ENCODE data around the gene C1S. TPM values are rescaled to one million over a fixed set of nuclear protein-coding genes. Genes with fewer than 3 reads are reported as not detected.

The C1S gene
- total and polyA plus RNA-seq, 9 of the 15 experiments (the other 6 are each of a cell fraction or from before 2014, with no cell fraction given) = 0.08 to 0.84 (median 0.27) TPM

GRCh38 chr12:7018350-7019042 lies 42.0 kb upstream of the C1S start, which contains the start of gene LPCAT3 (continued):
- TF ChIP-seq ZNF316 (IDR thresholded peaks at IDR 0.05) (no peak), ZNF589 (CRISPR knock-in tag; IDR thresholded peaks at IDR 0.05; ENCODE audit: low read depth) (no peak), ZBED1 (IDR thresholded peaks at IDR 0.05) (no peak), TAF7 (tag; IDR thresholded peaks at IDR 0.05) (no peak), ZNF395 (CRISPR knock-in tag; IDR thresholded peaks at IDR 0.05) (no peak), ZNF639 (CRISPR knock-in tag; conservative IDR thresholded peaks at IDR 0.05 in 1 of 2, IDR thresholded peaks at IDR 0.05 in 1 of 2) (0 out of 4 replicates have a peak, but pooled peaks of 1 of the 2 experiments have one; percentile 49), ZNF79 (CRISPR knock-in tag; IDR thresholded peaks at IDR 0.05; ENCODE audit: low read depth) (no peak), ASH1L (IDR thresholded peaks at IDR 0.05; ENCODE audit: borderline replicate concordance, low read depth, partially characterized antibody) (no peak), BMI1 (IDR thresholded peaks at IDR 0.05; ENCODE audit: low read length) (no peak), ZNF146 (CRISPR knock-in tag; IDR thresholded peaks at IDR 0.05; ENCODE audit: unreplicated experiment) (no peak), ZNF311 (CRISPR knock-in tag; IDR thresholded peaks at IDR 0.05) (no peak), MEIS2 (IDR thresholded peaks at IDR 0.05; ENCODE audit: partially characterized antibody) (peak; percentile 68), BRD4 (IDR thresholded peaks at IDR 0.05) (no peak), CBFB (CRISPR knock-in tag; IDR thresholded peaks at IDR 0.05) (no peak), ARID3B (CRISPR knock-in tag; IDR thresholded peaks at IDR 0.05; ENCODE audit: borderline replicate concordance) (no peak), L3MBTL2 (IDR thresholded peaks at IDR 0.05) (no peak; the same call in 1 of the 2 replicates), XRCC5 (IDR thresholded peaks at IDR 0.05; ENCODE audit: low read depth, low read length) (peak; percentile 62; the same call in 1 of the 2 replicates), RNF2 (IDR thresholded peaks at IDR 0.05) (peak; percentile 18; the same call in 1 of the 2 replicates), KLF1 (tag; IDR thresholded peaks at IDR 0.05) (no peak), ILK (tag; IDR thresholded peaks at IDR 0.05; ENCODE audit: borderline replicate concordance, low read depth) (no peak), KLF13 (tag; IDR thresholded peaks at IDR 0.05; ENCODE audit: borderline replicate concordance, low read depth) (no peak), CREBBP (IDR thresholded peaks at IDR 0.05; ENCODE audit: low read depth, low read length) (no peak), NFIC (IDR thresholded peaks at IDR 0.05) (no peak), RBFOX2 (IDR thresholded peaks at IDR 0.05; ENCODE audit: low read depth, low read length) (peak; percentile 79), CHD2 (IDR thresholded peaks at IDR 0.05; ENCODE audit: low read depth, low read length) (no peak), ZZZ3 (IDR thresholded peaks at IDR 0.05) (no peak)

Measured in K562 (cell line).